HuH-7.5 (cell line): ENCODE measurements around the gene PTPN4.
"Not testable (repeated sequence)": the region's sequence is repeated elsewhere in the genome, so short reads cannot be mapped to it uniquely, and the experiment has no call there.

ENCODE experiments used
- DNase-seq: peaks from one replicate; pipeline ENCODE4 v3.0.0; 2011; ENCODE audit warnings: low spot score

PTPN4 gene

GRCh38 chr2:120017201-120017600 lies 257.5 kb downstream of the PTPN4 start:
- DNase-seq, result no peak

DNA sequence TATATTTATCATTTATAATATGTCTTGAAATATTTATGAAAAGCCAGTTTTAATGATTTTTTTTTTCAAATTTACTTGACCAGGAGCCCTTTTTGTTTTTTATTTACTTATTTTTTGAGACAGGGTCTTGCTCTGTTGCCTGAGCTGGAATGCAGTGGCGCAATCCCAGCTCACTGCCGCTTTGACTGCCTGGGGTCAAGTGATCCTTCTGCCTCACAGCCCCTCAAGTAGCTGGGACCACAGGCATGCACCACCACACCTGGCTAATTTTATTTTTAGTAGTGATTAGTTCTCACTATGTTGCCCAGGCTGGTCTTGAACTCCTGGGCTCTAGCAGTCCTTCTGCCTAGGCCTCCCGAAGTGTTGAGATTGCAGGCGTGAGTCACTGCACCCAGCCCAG lies 258.8 kb downstream of the PTPN4 start:
- no peak for DNase-seq

- DNase-seq, result no peak
Observed at GRCh38 chr2:120020554-120020953, 260.8 kb downstream of the PTPN4 start.

DNA sequence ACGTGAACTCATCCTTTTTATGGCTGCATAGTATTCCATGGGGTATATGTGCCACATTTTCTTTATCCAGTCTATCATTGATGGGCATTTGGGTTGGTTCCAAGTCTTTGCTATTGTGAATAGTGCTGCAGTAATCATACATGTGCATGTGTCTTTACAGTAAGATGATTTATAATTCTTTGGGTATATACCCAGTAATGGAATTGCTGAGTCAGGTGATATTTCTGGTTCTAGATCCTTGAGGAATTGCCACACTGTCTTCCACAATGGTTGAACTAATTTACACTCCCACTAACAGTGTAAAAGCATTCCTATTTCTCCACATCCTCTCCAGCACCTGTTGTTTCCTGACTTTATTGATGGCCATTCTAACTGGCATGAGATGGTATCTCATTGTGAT lies 262.8 kb downstream of the PTPN4 start:
- DNase-seq, result not testable (repeated sequence)

GRCh38 chr2:120026890-120027289 lies 267.2 kb downstream of the PTPN4 start:
- DNase-seq, result no peak

GRCh38 chr2:120028795-120029194 lies 269.1 kb downstream of the PTPN4 start:
- no peak for DNase-seq

- DNase-seq, result no peak
Observed at GRCh38 chr2:120029672-120030640, 270.2 kb downstream of the PTPN4 start.

DNA sequence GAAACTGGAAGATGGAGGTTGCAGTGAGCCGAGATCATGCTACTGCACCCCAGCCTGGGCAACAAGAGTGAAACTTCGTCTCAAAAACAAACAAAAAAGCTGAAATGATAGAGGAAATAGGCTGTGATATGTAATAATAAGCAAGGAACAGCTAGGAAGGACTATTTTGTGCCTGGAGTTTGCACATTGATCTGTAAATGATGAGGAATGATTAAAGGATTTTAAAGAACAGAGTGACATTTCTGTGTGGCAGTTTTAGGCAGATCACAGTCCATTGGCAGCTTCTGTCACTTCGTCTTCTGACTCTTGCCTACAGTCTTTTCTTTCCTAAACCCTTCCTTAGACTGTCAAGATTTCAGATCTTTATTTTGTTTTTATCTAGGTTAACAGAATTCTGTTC lies 272.6 kb downstream of the PTPN4 start:
- no peak for DNase-seq
